ENCODE results near the gene TVP23C. TPM values are rescaled to one million over a fixed set of nuclear protein-coding genes. Genes with fewer than 3 reads are reported as not detected.

Gene TVP23C
- total and polyA plus RNA-seq, 2 of the 8 experiments (the other 6 are each of a cell fraction or from before 2014, with no cell fraction given), result 2.9 to 9.6 TPM

DNA sequence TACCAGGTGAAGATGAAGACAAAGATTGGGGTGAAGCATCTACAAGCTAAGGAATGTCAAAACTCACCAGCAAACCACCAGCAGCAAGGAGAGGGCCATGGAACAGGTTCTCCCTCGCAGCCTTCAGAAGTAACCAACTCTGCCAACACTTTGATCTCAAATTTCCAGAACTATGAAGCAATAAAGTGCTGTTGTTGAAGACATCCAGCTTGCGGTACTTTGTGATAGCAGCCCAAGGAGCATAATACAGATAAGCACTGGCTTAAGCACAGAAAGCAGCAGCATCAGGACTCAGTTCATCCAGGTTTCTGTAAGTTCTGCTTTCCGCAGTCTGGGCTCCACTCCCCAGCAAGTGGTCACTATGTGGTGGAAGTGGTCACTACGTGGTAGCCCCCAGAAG is 79.9 kb downstream of the TVP23C start:
- POLR2A ChIA-PET (ENCODE audit: partially characterized antibody), result no interaction called here
- FAIRE-seq (no peak), DNase-seq (ENCODE audit: low read depth in 1 of 2, low spot score in 2 of 2) (no peak)
- H3K18ac ChIP-seq (ENCODE audit: extremely low read depth, low read length), result no peak overlapping the region
- H2BK15ac ChIP-seq (ENCODE audit: low read length), result no peak overlapping the region
- H3K4me2 ChIP-seq (ENCODE audit: insufficient read depth in 1 of 2, low read depth in 2 of 2, low read length in 2 of 2), result no peak overlapping the region
- no peaks in the 10 kb centered on the region for H3K9me3 ChIP-seq (ENCODE audit: insufficient read depth in 2 of 2, low read depth in 1 of 2, low read length in 1 of 2)
- no peak overlapping the region for H2BK5ac ChIP-seq (ENCODE audit: low read depth, low read length)
- WGBS, 2 experiments (ENCODE audit: extremely low coverage in 1 of 2, insufficient coverage in 1 of 2, insufficient read length in 1 of 2, insufficient replicate concordance in 2 of 2, low coverage in 1 of 2, low lambda C conversion rate in 2 of 2, missing lambda C conversion rate in 1 of 2), result 43% methylated on average over 4 of the region's 4 CpGs; no CpG with 5 or more reads in 1 of the 2 experiments
- peaks cover 0 to 7% (median 2%) of the 10 kb centered on the region in 4 experiments; a peak in 4 of 7 replicates for H3K4me1 ChIP-seq (replicated peaks in 1 of 4; ENCODE audit: control insufficient read depth in 3 of 4, insufficient read depth in 4 of 4, low read length in 3 of 4)
- H2AK5ac ChIP-seq (ENCODE audit: low read depth, low read length), result no peak overlapping the region
- no peak overlapping the region for H2AFZ ChIP-seq (ENCODE audit: low read length)
- no peak overlapping the region for H2BK20ac ChIP-seq (ENCODE audit: low read length)
- H3K23me2 ChIP-seq (ENCODE audit: low read depth, low read length), result no peaks in the 10 kb centered on the region
- H3K27ac ChIP-seq (ENCODE audit: low read depth, low read length), result no peak overlapping the region
- no peak overlapping the region for H4K5ac ChIP-seq (ENCODE audit: insufficient read length, low read depth, low read length)
- H3K9ac ChIP-seq (replicated peaks in 1 of 4; ENCODE audit: extremely low read depth in 1 of 4, low read depth in 3 of 4, low read length in 3 of 4), result no peak overlapping the region
- H3K36me3 ChIP-seq (ENCODE audit: control insufficient read depth in 2 of 4, insufficient read depth in 4 of 4, low read length in 3 of 4), result peaks cover 0 to 3% (median 2%) of the 10 kb centered on the region in 4 experiments; a peak in 3 of 8 replicates
- H4K20me1 ChIP-seq (replicated peaks in 1 of 2; ENCODE audit: control insufficient read depth in 1 of 2, insufficient read depth in 2 of 2, low read length in 2 of 2), result no peaks in the 10 kb centered on the region
- H3K14ac ChIP-seq (ENCODE audit: insufficient read length), result no peak overlapping the region
- no peak overlapping the region for H4K8ac ChIP-seq (ENCODE audit: extremely low read depth, insufficient read depth, low read length)
- no peak overlapping the region for H2BK12ac ChIP-seq (ENCODE audit: low read depth, low read length)
- H3K27me3 ChIP-seq (replicated peaks in 1 of 4; ENCODE audit: control insufficient read depth in 3 of 4, extremely low read depth in 1 of 4, insufficient read depth in 3 of 4, low read length in 3 of 4), result no peaks in the 10 kb centered on the region
- H3K79me2 ChIP-seq (ENCODE audit: control insufficient read depth in 1 of 2, insufficient read depth in 2 of 2, low read length in 2 of 2), result no peaks in the 10 kb centered on the region
- no peak overlapping the region for H3K23ac ChIP-seq (ENCODE audit: insufficient read length)
- CTCF ChIA-PET (ENCODE audit: partially characterized antibody), result interaction anchor here (2.0 kb wide), 1 partner anchor 19 kb away, joined by 12 read pairs; no protein-coding TSS in a partner anchor
- no peak overlapping the region for H4K91ac ChIP-seq (replicated peaks; ENCODE audit: insufficient read length, low read length)
- no peak overlapping the region for H3K4ac ChIP-seq (replicated peaks; ENCODE audit: insufficient read length, low read depth, low read length)
- H3K4me3 ChIP-seq (ENCODE audit: extremely low read depth in 1 of 4, insufficient read depth in 2 of 4, low read depth in 3 of 4, low read length in 4 of 4), result no peak overlapping the region
- no peaks in the 10 kb centered on the region for H3K79me1 ChIP-seq (ENCODE audit: low read depth, low read length)
- H3K56ac ChIP-seq (replicated peaks; ENCODE audit: insufficient read length, low read depth, low read length), result no peak overlapping the region
- no peak overlapping the region for H2BK120ac ChIP-seq (replicated peaks; ENCODE audit: low read depth, low read length)
- TF ChIP-seq EP300 (IDR thresholded peaks at IDR 0.05; ENCODE audit: borderline replicate concordance in 1 of 2, low read depth in 2 of 2, low read length in 2 of 2), result no peak
- TF ChIP-seq BRCA1 (IDR thresholded peaks at IDR 0.05; ENCODE audit: low read depth, low read length), result no peak
- no peak for TF ChIP-seq YY1 (IDR thresholded peaks at IDR 0.05; ENCODE audit: low read depth, low read length)
- TF ChIP-seq RBBP5 (IDR thresholded peaks at IDR 0.05; ENCODE audit: borderline replicate concordance, low read depth, low read length), result no peak
- no peak for TF ChIP-seq SIX5 (IDR thresholded peaks at IDR 0.05; ENCODE audit: low read depth, low read length)
- TF ChIP-seq SRF (IDR thresholded peaks at IDR 0.05; ENCODE audit: low read depth, low read length), result no peak
- no peak for TF ChIP-seq JUND (IDR thresholded peaks at IDR 0.05; ENCODE audit: low read length)
- TF ChIP-seq SP1 (IDR thresholded peaks at IDR 0.05; ENCODE audit: low read depth, low read length), result no peak
- no peak for TF ChIP-seq CBX8 (IDR thresholded peaks at IDR 0.05; ENCODE audit: borderline replicate concordance, low read depth, low read length)
- TF ChIP-seq KDM1A (IDR thresholded peaks at IDR 0.05; ENCODE audit: borderline replicate concordance, low read length), result no peak
- no peak for TF ChIP-seq CHD1 (IDR thresholded peaks at IDR 0.05; ENCODE audit: low read depth, low read length)
